WTC11 (cell line): ENCODE results near the gene CTRL. TPM values are rescaled to one million over a fixed set of nuclear protein-coding genes. Genes with fewer than 3 reads are reported as not detected.

Experiments used
- ATAC-seq: fragments of 200-7000 bp; cut with Tn5 transposase; 2 replicates; pipeline ENCODE4 v1.10.0; 2021; ENCODE audit warnings: mild to moderate bottlenecking, moderate library complexity
- CTCF ChIA-PET: fragments of 300-600 bp; sonication (Branson Sonifier 250); formaldehyde crosslinking; loops from one replicate; lab custom pipeline; 2021; ENCODE audit warnings: antibody characterized with exemption; lab: Charles Lee
- POLR2A ChIA-PET: fragments of 350-600 bp; sonication (Branson Sonifier 250); formaldehyde crosslinking; loops from one replicate; lab custom pipeline; 2021; ENCODE audit warnings: antibody characterized with exemption; lab: Charles Lee
- DNase-seq: peaks from one replicate; pipeline ENCODE4 v3.0.0; 2021; ENCODE audit warnings: low spot score
- H3K27ac Mint-ChIP-seq: 2 replicates; pipeline ENCODE4 v1.8.0; 2021; ENCODE audit warnings: mixed read lengths
- H3K27me3 Mint-ChIP-seq: 2 replicates; pipeline ENCODE4 v1.8.0; 2021; ENCODE audit warnings: low read depth, mild to moderate bottlenecking, moderate library complexity, mixed read lengths
- H3K36me3 Mint-ChIP-seq: 2 replicates; pipeline ENCODE4 v1.8.0; 2021; ENCODE audit warnings: mixed read lengths
- H3K4me1 Mint-ChIP-seq: 2 replicates; pipeline ENCODE4 v1.8.0; 2022; ENCODE audit warnings: mixed read lengths
- H3K4me3 Mint-ChIP-seq: 2 replicates; pipeline ENCODE4 v1.8.0; 2021; ENCODE audit warnings: mild to moderate bottlenecking, moderate library complexity, mixed read lengths
- H3K9me3 Mint-ChIP-seq: 2 replicates; pipeline ENCODE4 v1.8.0; 2021; ENCODE audit warnings: mixed read lengths
- ATF1 ChIP-seq: sonication (generic); formaldehyde crosslinking; IDR thresholded peaks from 2 replicates; pipeline ENCODE4 v1.8.1; 2023; ENCODE audit warnings: mild to moderate bottlenecking, moderate library complexity, missing genetic modification reagents
- ATF3 ChIP-seq: sonication (generic); formaldehyde crosslinking; conservative IDR thresholded peaks from 2 replicates; pipeline ENCODE4 v1.8.1; 2022; ENCODE audit warnings: mild to moderate bottlenecking, missing genetic modification reagents
- E2F5 ChIP-seq: sonication (generic); formaldehyde crosslinking; IDR thresholded peaks from 2 replicates; pipeline ENCODE4 v1.8.1; 2022; ENCODE audit warnings: mild to moderate bottlenecking, moderate library complexity, missing genetic modification reagents
- GABPB1 ChIP-seq: sonication (generic); formaldehyde crosslinking; IDR thresholded peaks from 2 replicates; pipeline ENCODE4 v1.8.1; 2023; ENCODE audit warnings: mild to moderate bottlenecking, missing genetic modification reagents
- HMGA2 ChIP-seq: fragments of 250-450 bp; sonication (Bioruptor Pico); IDR thresholded peaks from 2 replicates; pipeline ENCODE4 v1.4.0; 2021; ENCODE audit warnings: mild to moderate bottlenecking, moderate library complexity
- HMGXB4 ChIP-seq: sonication (generic); formaldehyde crosslinking; IDR thresholded peaks from 2 replicates; pipeline ENCODE4 v1.8.1; 2023; ENCODE audit warnings: mild to moderate bottlenecking, moderate library complexity, missing genetic modification reagents
- IRF2 ChIP-seq: sonication (generic); formaldehyde crosslinking; IDR thresholded peaks from 2 replicates; pipeline ENCODE4 v1.8.0; 2022; ENCODE audit warnings: low read depth, missing genetic modification reagents, borderline replicate concordance
- JAZF1 ChIP-seq: fragments of 250-450 bp; sonication (Bioruptor Pico); IDR thresholded peaks from 2 replicates; pipeline ENCODE4 v1.9.0; 2021; ENCODE audit warnings: moderate library complexity, mild to moderate bottlenecking, inconsistent platforms
- MYBL2 ChIP-seq: sonication (generic); formaldehyde crosslinking; IDR thresholded peaks from 2 replicates; pipeline ENCODE4 v1.8.1; 2023; ENCODE audit warnings: mild to moderate bottlenecking, moderate library complexity, missing genetic modification reagents
- PRRX2 ChIP-seq: fragments of 250-450 bp; sonication (Bioruptor Pico); IDR thresholded peaks from 2 replicates; pipeline ENCODE4 v1.8.0; 2021; ENCODE audit warnings: mild to moderate bottlenecking
- RORB ChIP-seq: fragments of 250-450 bp; sonication (Bioruptor Pico); IDR thresholded peaks from 2 replicates; pipeline ENCODE4 v1.9.0; 2021; ENCODE audit warnings: mild to moderate bottlenecking
- SMAD3 ChIP-seq: sonication (generic); formaldehyde crosslinking; IDR thresholded peaks from 2 replicates; pipeline ENCODE4 v1.8.0; 2022; ENCODE audit warnings: missing genetic modification reagents, mild to moderate bottlenecking, borderline replicate concordance
- total RNA-seq: library from RNA; stranded (reverse); gene quantifications from 3 replicates; pipeline ENCODE4 v1.2.3, GENCODE V29; 2021
- TF ChIP-seq, protein P1 (sequence below): fragments of 250-450 bp; sonication (Bioruptor Pico); IDR thresholded peaks from 2 replicates; pipeline ENCODE4 v1.9.0; 2021; ENCODE audit warnings: moderate library complexity, mild to moderate bottlenecking, inconsistent platforms, borderline replicate concordance
- TF ChIP-seq, protein P2 (sequence below): sonication (generic); formaldehyde crosslinking; IDR thresholded peaks from 2 replicates; pipeline ENCODE4 v1.8.0; 2022; ENCODE audit warnings: mild to moderate bottlenecking, missing genetic modification reagents
- TF ChIP-seq, protein P3 (sequence below): sonication (generic); formaldehyde crosslinking; IDR thresholded peaks from 2 replicates; pipeline ENCODE4 v1.8.1; 2023; ENCODE audit warnings: mild to moderate bottlenecking, missing genetic modification reagents

CTRL gene
- total RNA-seq, 1 experiment from 2014 or later, result 2.8 TPM

- CTCF ChIA-PET, result interaction anchor here (0.7 to 1.8 kb wide), 5 partner anchors 19 to 259 kb away, joined by 3 to 12 read pairs (median 4); no protein-coding TSS in a partner anchor
- no peaks in the 10 kb centered on the region; the same call in 1 of the 2 replicates for H3K36me3 Mint-ChIP-seq
- H3K27ac Mint-ChIP-seq, result peak overlapping the region; percentile 11
- no peak overlapping the region for H3K4me3 Mint-ChIP-seq
- POLR2A ChIA-PET, result no interaction called here
- H3K4me1 Mint-ChIP-seq, result peaks cover 28% of the 10 kb centered on the region
- H3K27me3 Mint-ChIP-seq, result no peaks in the 10 kb centered on the region; the same call in 1 of the 2 replicates
- DNase-seq (no peak), ATAC-seq (no peak)
- H3K9me3 Mint-ChIP-seq, result no peaks in the 10 kb centered on the region
- TF ChIP-seq RORB (CRISPR knock-in tag) (no peak), GABPB1 (CRISPR knock-in tag) (no peak)
Measured at GRCh38 chr16:67922221-67922620, 9.4 kb downstream of the CTRL start.

- peak; percentile 8; the same call in 1 of the 2 replicates for ATAC-seq
- POLR2A ChIA-PET, result interaction anchor here (1.0 kb wide), 1 partner anchor 35 kb away, joined by 4 read pairs; the partner anchor contains the start of gene NRN1L
- no peaks in the 10 kb centered on the region; the same call in 1 of the 2 replicates for H3K36me3 Mint-ChIP-seq
- no peak for TF ChIP-seq ATF3 (CRISPR knock-in tag)
- TF ChIP-seq ATF1, result no peak
- TF ChIP-seq HMGXB4 (CRISPR knock-in tag), result no peak
- TF ChIP-seq JAZF1, result no peak
- TF ChIP-seq E2F5 (CRISPR knock-in tag), result no peak
- TF ChIP-seq MYBL2 (CRISPR knock-in tag), result no peak
- TF ChIP-seq, protein P1, sequence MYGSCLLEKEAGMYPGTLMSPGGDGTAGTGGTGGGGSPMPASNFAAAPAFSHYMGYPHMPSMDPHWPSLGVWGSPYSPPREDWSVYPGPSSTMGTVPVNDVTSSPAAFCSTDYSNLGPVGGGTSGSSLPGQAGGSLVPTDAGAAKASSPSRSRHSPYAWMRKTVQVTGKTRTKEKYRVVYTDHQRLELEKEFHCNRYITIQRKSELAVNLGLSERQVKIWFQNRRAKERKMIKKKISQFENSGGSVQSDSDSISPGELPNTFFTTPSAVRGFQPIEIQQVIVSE, result no peak
- TF ChIP-seq, protein P2, sequence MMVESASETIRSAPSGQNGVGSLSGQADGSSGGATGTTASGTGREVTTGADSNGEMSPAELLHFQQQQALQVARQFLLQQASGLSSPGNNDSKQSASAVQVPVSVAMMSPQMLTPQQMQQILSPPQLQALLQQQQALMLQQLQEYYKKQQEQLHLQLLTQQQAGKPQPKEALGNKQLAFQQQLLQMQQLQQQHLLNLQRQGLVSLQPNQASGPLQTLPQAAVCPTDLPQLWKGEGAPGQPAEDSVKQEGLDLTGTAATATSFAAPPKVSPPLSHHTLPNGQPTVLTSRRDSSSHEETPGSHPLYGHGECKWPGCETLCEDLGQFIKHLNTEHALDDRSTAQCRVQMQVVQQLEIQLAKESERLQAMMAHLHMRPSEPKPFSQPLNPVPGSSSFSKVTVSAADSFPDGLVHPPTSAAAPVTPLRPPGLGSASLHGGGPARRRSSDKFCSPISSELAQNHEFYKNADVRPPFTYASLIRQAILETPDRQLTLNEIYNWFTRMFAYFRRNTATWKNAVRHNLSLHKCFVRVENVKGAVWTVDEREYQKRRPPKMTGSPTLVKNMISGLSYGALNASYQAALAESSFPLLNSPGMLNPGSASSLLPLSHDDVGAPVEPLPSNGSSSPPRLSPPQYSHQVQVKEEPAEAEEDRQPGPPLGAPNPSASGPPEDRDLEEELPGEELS (CRISPR knock-in tag), result no peak
- TF ChIP-seq SMAD3, result no peak
- TF ChIP-seq PRRX2 (CRISPR knock-in tag), result no peak
- TF ChIP-seq IRF2 (CRISPR knock-in tag), result no peak
- TF ChIP-seq, protein P3, sequence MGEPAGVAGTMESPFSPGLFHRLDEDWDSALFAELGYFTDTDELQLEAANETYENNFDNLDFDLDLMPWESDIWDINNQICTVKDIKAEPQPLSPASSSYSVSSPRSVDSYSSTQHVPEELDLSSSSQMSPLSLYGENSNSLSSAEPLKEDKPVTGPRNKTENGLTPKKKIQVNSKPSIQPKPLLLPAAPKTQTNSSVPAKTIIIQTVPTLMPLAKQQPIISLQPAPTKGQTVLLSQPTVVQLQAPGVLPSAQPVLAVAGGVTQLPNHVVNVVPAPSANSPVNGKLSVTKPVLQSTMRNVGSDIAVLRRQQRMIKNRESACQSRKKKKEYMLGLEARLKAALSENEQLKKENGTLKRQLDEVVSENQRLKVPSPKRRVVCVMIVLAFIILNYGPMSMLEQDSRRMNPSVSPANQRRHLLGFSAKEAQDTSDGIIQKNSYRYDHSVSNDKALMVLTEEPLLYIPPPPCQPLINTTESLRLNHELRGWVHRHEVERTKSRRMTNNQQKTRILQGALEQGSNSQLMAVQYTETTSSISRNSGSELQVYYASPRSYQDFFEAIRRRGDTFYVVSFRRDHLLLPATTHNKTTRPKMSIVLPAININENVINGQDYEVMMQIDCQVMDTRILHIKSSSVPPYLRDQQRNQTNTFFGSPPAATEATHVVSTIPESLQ (CRISPR knock-in tag), result no peak
- no peak for TF ChIP-seq HMGA2
- TF ChIP-seq, all 79 proteins: peak for 0
- Mint-ChIP-seq H3K9me3 (no peaks in the 10 kb centered on the region), H3K4me1 (peaks cover 36% of the 10 kb centered on the region), H3K27ac (no peak overlapping the region), H3K4me3 (no peak overlapping the region), H3K27me3 (no peaks in the 10 kb centered on the region; the same call in 1 of the 2 replicates)
- no peak for DNase-seq
- CTCF ChIA-PET, result interaction anchor here (0.6 to 1.7 kb wide), 5 partner anchors 22 to 464 kb away, joined by 3 to 12 read pairs (median 5); no protein-coding TSS in a partner anchor
Measured at GRCh38 chr16:67919622-67920221, 11.9 kb downstream of the CTRL start.
